LNCaP clone FGC (cell line): ENCODE results near the gene TSHZ2.
A peak's percentile ranks its signal among the peaks of the same experiment; 100 is the strongest.

Experiments
- DNase-seq: peaks from one replicate; pipeline ENCODE4 v3.0.0-alpha.2; 2011; ENCODE audit warnings: low read depth
- H3K4me3 ChIP-seq: 2 replicates; pipeline ENCODE4 v1.5.1; 2011; ENCODE audit warnings: mild to moderate bottlenecking, low read depth, low read length, control low read depth
- TF ChIP-seq, protein P1 (sequence below): IDR thresholded peaks from 2 replicates; pipeline ENCODE4 v1.5.1; 2012; ENCODE audit warnings: mild to moderate bottlenecking; ENCODE audit not compliant: control insufficient read depth, insufficient read depth; ENCODE audit errors: extremely low read depth

TSHZ2 gene

DNA sequence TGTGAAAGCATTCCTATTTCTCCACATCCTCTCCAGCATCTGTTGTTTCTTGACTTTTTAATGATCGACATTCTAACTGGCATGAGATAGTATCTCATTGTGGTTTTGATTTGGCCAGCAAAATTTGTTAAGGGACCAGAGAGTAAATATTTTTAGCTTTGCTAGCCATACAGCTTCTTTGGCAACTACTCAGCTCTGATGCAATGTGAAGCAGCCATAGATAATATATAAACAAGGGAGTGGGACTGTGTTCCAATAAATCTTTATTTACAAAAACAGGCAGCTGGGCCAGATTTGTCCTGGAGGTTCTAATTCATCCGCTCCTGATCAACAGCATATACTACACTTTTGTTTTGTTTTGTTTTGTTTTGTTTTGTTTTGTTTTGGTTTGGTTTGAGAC lies 418.6 kb downstream of the TSHZ2 start:
- H3K4me3 ChIP-seq, result no peak overlapping the region
- peak; percentile 46 for DNase-seq
- TF ChIP-seq, protein P1, sequence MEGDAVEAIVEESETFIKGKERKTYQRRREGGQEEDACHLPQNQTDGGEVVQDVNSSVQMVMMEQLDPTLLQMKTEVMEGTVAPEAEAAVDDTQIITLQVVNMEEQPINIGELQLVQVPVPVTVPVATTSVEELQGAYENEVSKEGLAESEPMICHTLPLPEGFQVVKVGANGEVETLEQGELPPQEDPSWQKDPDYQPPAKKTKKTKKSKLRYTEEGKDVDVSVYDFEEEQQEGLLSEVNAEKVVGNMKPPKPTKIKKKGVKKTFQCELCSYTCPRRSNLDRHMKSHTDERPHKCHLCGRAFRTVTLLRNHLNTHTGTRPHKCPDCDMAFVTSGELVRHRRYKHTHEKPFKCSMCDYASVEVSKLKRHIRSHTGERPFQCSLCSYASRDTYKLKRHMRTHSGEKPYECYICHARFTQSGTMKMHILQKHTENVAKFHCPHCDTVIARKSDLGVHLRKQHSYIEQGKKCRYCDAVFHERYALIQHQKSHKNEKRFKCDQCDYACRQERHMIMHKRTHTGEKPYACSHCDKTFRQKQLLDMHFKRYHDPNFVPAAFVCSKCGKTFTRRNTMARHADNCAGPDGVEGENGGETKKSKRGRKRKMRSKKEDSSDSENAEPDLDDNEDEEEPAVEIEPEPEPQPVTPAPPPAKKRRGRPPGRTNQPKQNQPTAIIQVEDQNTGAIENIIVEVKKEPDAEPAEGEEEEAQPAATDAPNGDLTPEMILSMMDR, result no peak

DNA sequence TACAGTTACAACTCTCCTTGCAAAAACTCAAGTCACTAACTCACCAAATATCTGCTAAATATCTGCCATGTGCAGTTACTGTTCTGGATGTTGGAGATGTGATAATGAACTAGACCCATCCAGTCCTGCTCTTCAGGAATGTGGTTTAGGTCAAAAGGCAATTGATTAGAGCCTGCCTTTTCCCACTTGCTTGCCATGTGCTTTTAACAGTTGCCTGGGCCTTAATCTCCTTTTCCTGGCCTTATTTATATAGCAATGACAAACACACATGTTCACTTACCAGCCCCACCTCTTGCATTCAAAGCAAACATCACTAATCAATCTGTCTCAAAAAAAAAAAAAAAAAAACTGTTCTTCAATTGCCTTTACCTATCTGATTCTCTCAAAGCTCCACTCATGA lies 422.3 kb downstream of the TSHZ2 start:
- TF ChIP-seq, protein P1, result no peak
- H3K4me3 ChIP-seq, result no peak overlapping the region
- no peak for DNase-seq

DNA sequence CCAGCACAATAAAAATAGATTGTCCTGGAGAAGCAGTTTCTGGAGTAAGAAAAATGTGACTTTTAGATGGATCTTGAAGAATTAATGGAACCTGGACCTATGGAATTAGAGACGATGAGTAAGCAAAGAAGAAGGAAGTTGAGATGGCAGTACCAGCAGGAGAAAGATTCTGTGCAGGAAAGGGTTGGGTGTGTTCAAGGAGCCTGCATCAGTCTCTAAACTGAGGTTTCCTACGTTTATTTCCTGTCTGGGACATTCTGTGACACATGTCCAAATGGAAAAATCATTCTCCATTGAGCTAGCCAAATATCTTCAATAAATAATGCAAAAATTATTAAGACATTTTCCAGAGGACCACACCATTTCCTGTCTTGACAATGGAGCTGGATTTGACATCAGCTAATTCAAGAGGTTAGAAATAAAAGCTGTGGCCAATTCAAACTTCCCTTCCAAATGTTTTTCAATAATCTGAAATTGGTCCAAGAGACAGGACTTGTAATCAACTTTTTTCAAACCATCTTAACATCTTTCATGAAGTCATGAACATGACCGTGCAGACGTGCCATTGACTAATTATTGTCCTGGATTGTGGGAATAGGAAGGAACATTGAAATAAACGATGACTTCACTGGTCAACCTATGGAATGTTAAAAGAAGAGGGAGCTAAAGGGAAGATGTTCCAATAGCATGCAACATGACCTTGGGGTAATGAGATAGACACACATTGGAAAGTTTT lies 423.2 kb downstream of the TSHZ2 start:
- no peak overlapping the region for H3K4me3 ChIP-seq
- TF ChIP-seq, protein P1, result no peak
- no peak for DNase-seq

DNA sequence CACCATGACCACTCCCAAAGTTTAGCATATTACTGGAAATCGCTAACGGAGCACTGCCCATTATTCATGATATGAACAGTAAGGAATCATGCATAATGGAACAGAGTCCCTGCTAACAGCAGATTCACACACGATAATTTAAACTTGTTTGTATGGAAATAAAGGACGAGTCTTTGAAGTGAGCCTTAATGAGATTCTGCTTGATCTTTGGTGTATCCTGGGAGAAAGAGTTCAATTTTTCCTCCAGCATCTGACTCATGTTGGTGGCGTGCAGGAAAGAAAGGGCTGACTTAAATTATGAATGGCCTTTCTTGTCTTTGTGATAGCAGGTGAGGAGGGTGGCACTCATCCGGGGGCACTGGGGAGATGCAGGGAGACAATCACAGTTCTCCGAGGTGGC lies 426.9 kb downstream of the TSHZ2 start:
- TF ChIP-seq, protein P1, result no peak
- no peak overlapping the region for H3K4me3 ChIP-seq
- DNase-seq, result no peak

DNA sequence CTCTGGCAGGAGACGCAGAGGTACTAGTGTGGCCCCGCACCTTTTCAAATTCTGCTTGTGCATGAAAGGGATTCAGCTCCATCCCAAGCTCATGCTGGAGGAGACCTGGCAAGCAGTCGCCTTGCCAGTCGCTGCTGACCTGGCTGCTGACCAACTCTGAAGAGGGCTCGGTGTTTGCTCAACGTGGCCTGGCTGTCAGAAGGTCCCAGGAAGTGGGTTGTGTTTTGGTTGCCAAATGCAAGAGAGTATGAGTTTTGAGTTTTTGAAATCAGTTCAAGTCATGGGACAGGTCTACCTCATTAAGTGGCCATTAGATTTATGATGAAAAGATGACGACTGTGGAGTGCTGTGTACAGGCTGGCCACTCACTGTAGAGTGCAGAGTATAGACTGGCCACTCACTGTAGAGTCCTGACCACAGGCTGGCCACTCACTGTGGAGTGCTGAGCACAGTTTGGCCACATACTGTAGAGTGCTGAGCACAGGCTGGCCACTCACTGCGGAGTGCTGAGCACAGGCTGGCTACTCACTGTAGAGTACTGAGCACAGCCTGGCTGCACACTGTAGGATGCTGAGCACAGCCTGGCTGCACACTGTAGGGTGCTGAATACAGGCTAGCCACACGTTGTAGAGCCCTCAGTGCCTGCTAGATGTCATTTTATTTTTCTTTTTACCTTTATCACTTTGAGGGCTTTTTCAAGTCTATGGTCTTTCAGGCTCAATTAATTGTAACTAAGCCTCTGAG lies 427.6 kb downstream of the TSHZ2 start:
- TF ChIP-seq, protein P1, result no peak
- H3K4me3 ChIP-seq, result no peak overlapping the region
- no peak for DNase-seq

DNA sequence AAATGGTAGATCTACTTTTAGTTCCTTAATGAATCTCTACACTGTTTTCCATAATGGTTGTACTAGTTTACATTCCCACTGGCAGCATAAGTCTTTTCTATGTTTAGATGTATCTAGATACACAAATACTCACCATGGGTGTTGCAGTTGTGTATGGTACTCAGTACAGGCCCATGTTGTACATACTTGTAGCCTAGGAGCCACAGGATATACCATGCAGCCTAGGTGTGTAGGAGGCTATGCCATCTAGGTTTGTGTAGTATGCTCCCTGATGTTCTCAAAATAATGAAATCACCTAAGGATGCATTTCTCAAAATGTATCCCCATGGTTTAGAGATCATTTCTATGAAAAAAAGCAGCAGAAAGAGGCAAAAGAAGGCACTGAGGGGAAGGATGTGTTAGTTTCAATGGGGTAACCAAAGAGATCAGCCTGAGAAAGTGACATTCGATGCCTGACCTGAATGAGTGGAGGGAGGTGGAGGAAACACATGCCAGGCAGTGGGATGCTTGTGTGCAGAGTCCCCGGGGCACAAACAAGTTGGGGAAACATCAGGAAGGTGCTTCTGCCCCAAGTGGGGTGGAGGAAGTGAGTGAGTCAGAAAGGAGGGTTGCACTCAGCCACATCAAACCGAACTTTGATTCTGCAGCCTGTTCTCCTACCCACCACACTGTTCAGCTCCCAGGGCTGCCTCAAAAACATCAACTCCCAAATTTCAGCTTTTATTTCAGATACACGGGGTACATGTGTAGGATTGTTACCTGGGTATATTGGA lies 430.3 kb downstream of the TSHZ2 start:
- TF ChIP-seq, protein P1, result no peak
- DNase-seq, result no peak
- no peak overlapping the region for H3K4me3 ChIP-seq
